SU-DHL-6 (cell line): ENCODE data around the gene BLNK.

Source experiments
- H2AFZ ChIP-seq: fragments of 200-600 bp; sonication (generic); 2 replicates; pipeline ENCODE4 v1.6.1; 2014; ENCODE audit warnings: low read depth, mild to moderate bottlenecking, moderate library complexity, mixed read lengths, antibody characterized with exemption, low read length; ENCODE audit not compliant: severe bottlenecking
- H3F3A ChIP-seq: fragments of 200-600 bp; shearing (Covaris generic); 2 replicates; pipeline ENCODE4 v1.6.0; 2016; ENCODE audit warnings: antibody characterized with exemption, mild to moderate bottlenecking; ENCODE audit not compliant: insufficient read depth
- H3K27ac ChIP-seq: fragments of 200-600 bp; sonication (generic); 2 replicates; pipeline ENCODE4 v1.5.1; 2016; ENCODE audit warnings: low read depth, mild to moderate bottlenecking, low read length, moderate library complexity, mixed read lengths
- H3K27me3 ChIP-seq: fragments of 200-600 bp; sonication (generic), shearing (Covaris generic); 2 replicates; pipeline ENCODE4 v1.6.0; 2014; ENCODE audit warnings: mild to moderate bottlenecking, low read length
- H3K36me3 ChIP-seq: fragments of 200-600 bp; sonication (generic); 2 replicates; pipeline ENCODE4 v1.6.1; 2014; ENCODE audit warnings: mild to moderate bottlenecking, low read length, mixed read lengths
- H3K4me2 ChIP-seq: fragments of 300-600, 200-600 bp; shearing (Covaris generic), sonication (generic); 2 replicates; pipeline ENCODE4 v1.6.0; 2014; ENCODE audit warnings: low read length, low read depth, mild to moderate bottlenecking; ENCODE audit not compliant: poor library complexity, severe bottlenecking
- H3K4me3 ChIP-seq: fragments of 200-600 bp; sonication (generic); 2 replicates; pipeline ENCODE4 v1.5.1; 2014; ENCODE audit warnings: antibody characterized with exemption, low read length, mild to moderate bottlenecking, mixed read lengths; ENCODE audit not compliant: insufficient read depth, poor library complexity, severe bottlenecking
- H3K79me2 ChIP-seq: fragments of 200-600 bp; sonication (generic); 2 replicates; pipeline ENCODE4 v1.6.1; 2014; ENCODE audit warnings: mild to moderate bottlenecking, low read length, moderate library complexity; ENCODE audit not compliant: insufficient read depth
- H3K9ac ChIP-seq: fragments of 200-600 bp; sonication (generic); 2 replicates; pipeline ENCODE4 v1.7.0; 2014; ENCODE audit warnings: mild to moderate bottlenecking, low read length
- H3K9me2 ChIP-seq: fragments of 200-600 bp; sonication (generic); replicated peaks from 2 replicates; pipeline ENCODE4 v1.6.1; 2014; ENCODE audit warnings: low read length; ENCODE audit not compliant: insufficient read depth
- H3K9me3 ChIP-seq: fragments of 200-600 bp; sonication (generic); 2 replicates; pipeline ENCODE4 v1.6.1; 2014; ENCODE audit warnings: low read length, mixed read lengths; ENCODE audit not compliant: insufficient read depth
- H4K20me1 ChIP-seq: fragments of 200-600 bp; sonication (generic); 2 replicates; pipeline ENCODE4 v1.6.1; 2014; ENCODE audit warnings: low read depth, mild to moderate bottlenecking, antibody characterized with exemption, low read length, moderate library complexity, mixed read lengths
- CTCF ChIP-seq: fragments of 200-600 bp; sonication (generic); IDR thresholded peaks from one replicate; pipeline ENCODE4 v1.5.1; 2017; ENCODE audit warnings: antibody characterized with exemption, mild to moderate bottlenecking, low read length, moderate library complexity; ENCODE audit not compliant: insufficient read depth, poor library complexity, severe bottlenecking
- EZH2phosphoT487 ChIP-seq: fragments of 200-600 bp; sonication (generic), shearing (Covaris generic); conservative IDR thresholded peaks from 2 replicates; pipeline ENCODE4 v1.6.1; 2018; ENCODE audit warnings: mild to moderate bottlenecking, antibody characterized with exemption, low read length, moderate library complexity, mixed read lengths

The BLNK gene

GRCh38 chr10:96255549-96256333, 15.6 kb downstream of the BLNK start:
- no peaks in the 10 kb centered on the region for H3K9me3 ChIP-seq
- peaks cover 13% of the 10 kb centered on the region; the same call in 1 of the 2 replicates for H4K20me1 ChIP-seq
- peaks cover 11% of the 10 kb centered on the region for H3K36me3 ChIP-seq
- peak overlapping the region; percentile 14; the same call in 1 of the 2 replicates for H3K27ac ChIP-seq
- TF ChIP-seq EZH2phosphoT487 (no peak), CTCF (no peak)
- H3K4me3 ChIP-seq, result no peak overlapping the region
- H3K79me2 ChIP-seq, result peaks cover 92% of the 10 kb centered on the region
- no peaks in the 10 kb centered on the region for H3K9me2 ChIP-seq
- no peak overlapping the region for H2AFZ ChIP-seq
- no peak overlapping the region for H3K9ac ChIP-seq
- H3K27me3 ChIP-seq, result no peaks in the 10 kb centered on the region
- H3K4me2 ChIP-seq, result no peak overlapping the region
- 0 out of 2 replicates have a peak, but pooled peaks cover 4% of the 10 kb centered on the region for H3F3A ChIP-seq

- Histone ChIP-seq H2AFZ (no peak overlapping the region), H4K20me1 (peaks cover 13% of the 10 kb centered on the region; the same call in 1 of the 2 replicates), H3K9ac (no peak overlapping the region), H3K79me2 (peaks cover 92% of the 10 kb centered on the region), H3K4me3 (no peak overlapping the region), H3K4me2 (no peak overlapping the region), H3K27ac (no peak overlapping the region), H3K27me3 (no peaks in the 10 kb centered on the region), H3K9me2 (no peaks in the 10 kb centered on the region), H3K36me3 (peaks cover 11% of the 10 kb centered on the region), H3F3A (0 out of 2 replicates have a peak, but pooled peaks cover 6% of the 10 kb centered on the region), H3K9me3 (no peaks in the 10 kb centered on the region)
- TF ChIP-seq CTCF (no peak), EZH2phosphoT487 (no peak)
Measured at GRCh38 chr10:96254976-96255375, 16.4 kb downstream of the BLNK start.

GRCh38 chr10:96252730-96253129, 18.6 kb downstream of the BLNK start:
- Histone ChIP-seq H3K4me2 (no peak overlapping the region), H2AFZ (no peak overlapping the region), H3K36me3 (peaks cover 22% of the 10 kb centered on the region), H3K4me3 (no peak overlapping the region), H3K27me3 (no peaks in the 10 kb centered on the region), H3K9me2 (no peaks in the 10 kb centered on the region), H3F3A (peaks cover 10% of the 10 kb centered on the region), H3K79me2 (peaks cover 90% of the 10 kb centered on the region), H4K20me1 (peaks cover 6% of the 10 kb centered on the region; the same call in 1 of the 2 replicates), H3K27ac (no peak overlapping the region), H3K9ac (no peak overlapping the region), H3K9me3 (no peaks in the 10 kb centered on the region)
- TF ChIP-seq CTCF, result no peak
- no peak for TF ChIP-seq EZH2phosphoT487
